Pons (tissue), 1 donor: ENCODE measurements around the gene DCTN2.

Experiments
- DNase-seq: peaks from one replicate; pipeline ENCODE4 v3.0.0-alpha.2; 2016; ENCODE audit warnings: low spot score

DCTN2 gene

DNA sequence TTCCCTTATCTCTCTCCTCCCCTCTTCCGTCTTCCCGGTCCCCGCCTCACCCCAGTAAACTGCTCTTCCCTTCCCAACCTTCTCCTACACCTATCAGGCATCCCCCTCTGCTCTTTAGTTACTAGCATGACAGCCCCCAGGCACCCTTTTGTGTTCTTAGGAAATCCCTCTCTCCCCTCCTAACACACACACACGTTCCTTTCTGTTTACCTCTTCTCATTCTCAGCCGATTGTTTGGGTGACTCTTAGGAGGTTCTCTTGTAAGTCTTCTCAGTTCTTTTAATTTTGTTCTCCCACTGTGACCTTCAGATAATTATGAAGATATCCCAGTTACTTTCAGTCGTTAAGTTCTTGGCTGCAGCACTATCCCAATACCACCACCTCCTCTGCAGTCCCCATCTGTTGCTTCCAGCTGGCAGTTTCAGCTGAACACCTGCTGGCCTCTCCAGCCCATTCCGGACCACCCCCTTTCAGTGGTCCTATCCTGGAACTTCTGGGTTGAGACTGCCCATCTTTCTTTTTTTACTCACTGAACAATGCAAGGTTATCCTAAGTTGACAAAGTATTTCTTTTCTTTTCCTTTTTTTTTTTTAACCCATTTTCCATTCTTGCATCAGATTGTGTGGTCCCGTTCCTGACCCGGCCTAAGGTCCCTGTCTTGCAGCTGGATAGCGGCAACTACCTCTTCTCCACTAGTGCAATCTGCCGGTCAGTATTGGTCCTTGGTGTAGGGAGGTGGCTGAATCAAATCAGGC lies 58.4 kb downstream of the DCTN2 start:
- DNase-seq, result no peak

DNA sequence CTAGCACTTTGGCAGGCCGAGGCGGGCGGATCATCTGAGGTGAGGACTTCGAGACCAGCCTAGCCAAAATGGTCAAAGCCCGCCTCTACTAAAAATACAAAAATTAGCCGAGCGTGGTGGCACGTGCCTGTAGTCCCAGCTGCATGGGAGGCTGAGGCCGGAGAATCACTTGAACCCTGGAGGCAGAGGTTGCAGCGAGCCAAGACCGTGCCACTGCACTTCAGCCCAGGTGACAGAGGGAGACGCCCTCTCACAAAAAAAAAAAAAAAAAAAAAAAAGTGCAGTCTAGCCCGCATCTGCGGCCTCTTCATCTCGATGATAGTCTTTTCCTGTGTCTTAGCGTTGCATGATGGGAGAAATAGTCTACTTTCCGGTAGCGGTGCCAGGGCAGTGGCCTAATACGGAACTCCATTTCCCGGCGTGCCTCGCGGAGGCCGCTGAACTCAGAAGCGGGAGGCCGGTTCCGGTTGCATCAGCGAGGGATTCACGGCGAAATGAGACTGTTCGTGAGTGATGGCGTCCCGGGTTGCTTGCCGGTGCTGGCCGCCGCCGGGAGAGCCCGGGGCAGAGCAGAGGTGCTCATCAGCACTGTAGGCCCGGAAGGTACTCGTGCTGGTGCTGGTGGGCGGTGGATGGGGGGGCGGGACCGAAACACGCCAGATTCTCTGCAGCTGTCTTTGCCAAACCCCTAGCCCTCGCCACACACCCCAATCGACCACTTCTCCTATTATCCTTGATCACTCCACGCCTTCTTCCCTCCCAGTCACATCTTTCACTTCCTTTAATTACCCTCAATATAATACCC lies 59.2 kb downstream of the DCTN2 start, which contains the start of gene MARS1:
Gene MARS1 (plus strand): TSS at position 472 of the 805 bp plus-strand sequence. CDS start 23 bp downstream, at position 495.
- DNase-seq, result peak; percentile 98

DNA sequence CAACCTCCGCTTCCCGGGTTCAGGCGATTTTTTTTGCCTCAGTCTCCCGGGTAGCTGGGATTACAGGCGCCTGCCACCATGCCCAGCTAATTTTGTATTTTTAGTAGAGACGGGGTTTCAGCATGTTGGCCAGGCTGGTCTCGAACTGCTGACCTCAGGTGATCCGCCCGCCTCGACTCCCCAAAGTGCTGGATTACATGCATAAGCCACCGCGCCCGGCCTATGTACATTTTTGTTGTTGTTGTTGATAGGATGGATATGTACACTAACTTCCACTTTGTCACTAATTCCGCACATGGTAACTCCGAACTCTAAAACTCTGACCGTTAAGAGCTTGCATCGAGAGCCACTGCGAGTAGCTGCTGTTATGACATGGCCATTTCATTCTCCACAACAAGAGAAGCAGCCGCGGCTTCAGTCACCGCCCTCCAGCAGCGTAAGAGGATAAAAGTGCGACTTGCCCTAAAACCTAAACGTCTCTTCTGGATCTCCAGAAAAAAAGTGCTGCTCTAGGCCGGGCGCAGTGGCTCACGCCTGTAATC lies 59.9 kb downstream of the DCTN2 start:
- DNase-seq, result no peak

DNA sequence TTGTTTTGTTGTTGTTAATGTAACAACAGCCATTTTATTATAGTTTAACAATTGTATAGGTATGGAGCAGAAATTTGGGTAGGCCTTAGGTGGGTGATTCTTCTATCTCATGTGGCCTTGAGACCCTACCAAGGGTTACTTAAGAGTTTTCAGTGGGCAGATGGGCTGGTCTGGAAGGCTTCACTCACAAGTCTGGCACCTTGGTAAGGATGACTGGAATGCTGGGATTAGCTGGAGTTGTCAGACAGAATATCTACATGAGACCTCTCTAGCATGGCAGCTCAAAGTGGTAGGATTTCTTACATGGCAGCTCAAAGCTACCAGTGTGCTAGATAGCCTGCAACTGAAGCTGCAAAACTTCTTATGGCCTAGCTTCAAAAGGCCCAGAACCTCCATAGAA lies 61.3 kb downstream of the DCTN2 start:
- no peak for DNase-seq

DNA sequence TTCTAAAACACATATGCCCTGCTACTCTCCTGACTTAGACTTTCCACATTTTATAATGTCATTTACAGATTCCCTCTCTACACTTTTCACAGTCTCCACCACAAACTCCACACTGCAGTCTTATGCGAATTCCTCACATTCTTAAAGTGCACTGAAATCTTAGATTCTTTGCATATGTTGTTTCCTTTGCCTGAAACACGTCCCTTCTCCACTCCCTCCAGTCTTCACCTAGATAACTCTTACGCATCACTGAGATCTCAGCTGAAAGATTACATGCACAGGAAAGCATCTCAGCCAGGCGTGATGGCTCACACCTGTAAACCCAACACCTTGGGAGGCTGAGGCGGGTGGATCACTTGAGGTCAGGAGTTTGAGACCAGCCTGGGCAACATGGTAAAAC lies 63.5 kb downstream of the DCTN2 start:
- no peak for DNase-seq

DNA sequence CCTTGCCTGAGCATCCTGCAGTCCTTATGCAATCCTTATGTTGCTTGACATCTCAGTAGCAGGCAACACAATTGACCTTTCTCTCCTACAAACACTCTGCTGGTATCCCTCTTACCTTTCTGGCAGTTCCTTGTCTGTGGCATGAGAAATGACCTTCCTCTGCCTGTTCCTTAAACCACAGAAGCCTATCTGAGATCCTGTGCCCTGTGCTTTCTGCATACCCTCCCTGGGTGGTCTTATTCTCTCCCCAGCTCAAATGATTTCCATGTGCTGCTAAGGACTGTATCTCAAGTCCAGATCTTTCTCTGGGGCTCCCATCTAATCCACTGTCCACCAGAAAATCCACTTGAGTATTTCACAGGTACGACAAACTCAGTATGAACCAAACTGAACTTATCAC lies 65.3 kb downstream of the DCTN2 start:
- no peak for DNase-seq
